ENCODE measurements around the gene ZNF653. TPM values are rescaled to one million over a fixed set of nuclear protein-coding genes. Genes with fewer than 3 reads are reported as not detected.

The ZNF653 gene
- total and polyA plus RNA-seq, 9 of the 15 experiments (the other 6 are each of a cell fraction or from before 2014, with no cell fraction given): 1.6 to 8.0 (median 4.2) TPM; not detected in 2

- TF ChIP-seq CHD7 (IDR thresholded peaks at IDR 0.05; ENCODE audit: low read depth, low read length) (no peak), TCF7 (IDR thresholded peaks at IDR 0.05; ENCODE audit: borderline replicate concordance) (no peak), E2F4 (CRISPR knock-in tag; IDR thresholded peaks at IDR 0.05; ENCODE audit: low read depth) (no peak), BHLHE40 (IDR thresholded peaks at IDR 0.05; ENCODE audit: low read length) (no peak), NKRF (IDR thresholded peaks at IDR 0.05; ENCODE audit: borderline replicate concordance) (no peak), ZNF511 (CRISPR knock-in tag; IDR thresholded peaks at IDR 0.05) (no peak), CLOCK (CRISPR knock-in tag; IDR thresholded peaks at IDR 0.05; ENCODE audit: borderline replicate concordance) (no peak), GTF2A2 (tag; IDR thresholded peaks at IDR 0.05) (no peak), ZNF316 (IDR thresholded peaks at IDR 0.05) (no peak)
Observed at GRCh38 chr19:11506101-11506555, 489 bp upstream of the ZNF653 start (continued).

Measured in K562 (cell line).